B cell (primary cell): ENCODE data around the gene NAP1L5. TPM values are rescaled to one million over a fixed set of nuclear protein-coding genes. Genes with fewer than 3 reads are reported as not detected.

Source experiments
- ATAC-seq: fragments of 200-7000 bp; cut with Tn5 transposase; one replicate; pipeline ENCODE4 v1.10.0; 2021; ENCODE audit warnings: low read depth, mild to moderate bottlenecking, moderate number of reproducible peaks, moderate library complexity
- CTCF ChIA-PET: fragments of 350-600 bp; sonication (Branson Sonifier 250); formaldehyde crosslinking; loops from one replicate; lab custom pipeline; 2021; ENCODE audit warnings: antibody characterized with exemption, inconsistent platforms; lab: Charles Lee
- POLR2A ChIA-PET: fragments of 350-600 bp; sonication (Branson Sonifier 250); formaldehyde crosslinking; loops from one replicate; lab custom pipeline; 2021; ENCODE audit warnings: antibody characterized with exemption; lab: Charles Lee
- DNase-seq: peaks from one replicate; pipeline ENCODE4 v3.0.0; 2013
- H2AFZ ChIP-seq: 2 replicates; pipeline ENCODE4 v1.6.1; 2012; ENCODE audit warnings: mild to moderate bottlenecking, low read depth, low read length; ENCODE audit not compliant: insufficient read depth, poor library complexity, severe bottlenecking
- H3K27ac ChIP-seq, 2 donors: 1 replicate in 1 of 2; 2 replicates in 1 of 2; pipeline ENCODE4 v1.5.1; 2012 to 2013; ENCODE audit warnings: low read length in 2 of 2, mild to moderate bottlenecking in 2 of 2, moderate library complexity in 1 of 2
- H3K27me3 ChIP-seq, 4 experiments: fragments of 200-600 bp in 1 of 4; sonication (generic) in 1 of 4; replicated peaks in 1 of 4; 1 replicate in 2 of 4; 2 replicates in 2 of 4; pipeline versions ENCODE4 v1.6.1 to v1.7.0; 2013 to 2016; ENCODE audit warnings: low read length in 3 of 4, mild to moderate bottlenecking in 2 of 4, mixed read lengths in 1 of 4, moderate library complexity in 1 of 4; ENCODE audit not compliant: insufficient read depth in 4 of 4, control insufficient read depth in 3 of 4; ENCODE audit errors: control extremely low read depth in 1 of 4
- H3K36me3 ChIP-seq, 2 experiments: replicated peaks in 1 of 2; 1 replicate in 1 of 2; 2 replicates in 1 of 2; pipeline versions ENCODE4 v1.6.1 to v1.7.1; 2013; ENCODE audit warnings: low read length in 1 of 2; ENCODE audit not compliant: insufficient read depth in 2 of 2, control insufficient read depth in 1 of 2; ENCODE audit errors: control extremely low read depth in 1 of 2, extremely low read depth in 1 of 2
- H3K4me1 ChIP-seq, 2 donors: fragments of 200-600 bp in 1 of 2; sonication (generic) in 1 of 2; 1 replicate in 1 of 2; 2 replicates in 1 of 2; pipeline versions ENCODE4 v1.5.1 to v1.6.1; 2013 to 2017; ENCODE audit warnings: low read length in 2 of 2; ENCODE audit not compliant: control insufficient read depth in 2 of 2, insufficient read depth in 2 of 2
- H3K4me2 ChIP-seq: replicated peaks from 2 replicates; pipeline ENCODE3; 2012; ENCODE audit warnings: mild to moderate bottlenecking, low read depth, low read length; ENCODE audit not compliant: poor library complexity, severe bottlenecking
- H3K4me3 ChIP-seq, 5 experiments: fragments of 200-600 bp in 1 of 5; sonication (generic) in 1 of 5; 1 replicate in 3 of 5; 2 replicates in 2 of 5; pipeline versions ENCODE4 v1.5.1 to v1.7.0; 2011 to 2016; ENCODE audit warnings: low read length in 4 of 5, mild to moderate bottlenecking in 4 of 5, low read depth in 2 of 5, control low read depth in 1 of 5, moderate library complexity in 1 of 5; ENCODE audit not compliant: insufficient read depth in 1 of 5; ENCODE audit errors: control extremely low read depth in 1 of 5, extremely low read depth in 1 of 5
- H3K79me2 ChIP-seq: fragments of 200-600 bp; sonication (generic); one replicate; pipeline ENCODE4 v1.6.0; 2016; ENCODE audit warnings: low read length; ENCODE audit not compliant: control insufficient read depth, insufficient read depth
- H3K9ac ChIP-seq: fragments of 200-600 bp; sonication (generic); 2 replicates; pipeline ENCODE4 v1.6.1; 2017; ENCODE audit warnings: mild to moderate bottlenecking, low read length, moderate library complexity
- H3K9me3 ChIP-seq, 3 donors: one replicate each; pipeline versions ENCODE4 v1.6.1 to v1.7.1; 2013; ENCODE audit warnings: low read length in 2 of 3; ENCODE audit not compliant: control insufficient read depth in 2 of 3, insufficient read depth in 1 of 3; ENCODE audit errors: control extremely low read depth in 1 of 3
- H4K20me1 ChIP-seq: 2 replicates; pipeline ENCODE4 v1.6.0; 2012; ENCODE audit warnings: mild to moderate bottlenecking, low read length; ENCODE audit not compliant: insufficient read depth, control insufficient read depth, poor library complexity, severe bottlenecking
- H3K27ac Mint-ChIP-seq: one replicate; pipeline ENCODE4 v1.8.0; 2021; ENCODE audit warnings: mixed read lengths
- H3K27me3 Mint-ChIP-seq: one replicate; pipeline ENCODE4 v1.8.0; 2021; ENCODE audit warnings: mixed read lengths
- H3K4me1 Mint-ChIP-seq: one replicate; pipeline ENCODE4 v1.8.0; 2021; ENCODE audit warnings: mixed read lengths
- H3K4me3 Mint-ChIP-seq: one replicate; pipeline ENCODE4 v1.8.0; 2021; ENCODE audit warnings: mixed read lengths
- H3K9me3 Mint-ChIP-seq: one replicate; pipeline ENCODE4 v1.8.0; 2022; ENCODE audit warnings: mixed read lengths; ENCODE audit not compliant: insufficient read depth
- EZH2 ChIP-seq: IDR thresholded peaks from 2 replicates; pipeline ENCODE4 v1.6.1; 2012; ENCODE audit warnings: borderline replicate concordance, low read depth, mild to moderate bottlenecking, moderate library complexity, low read length; ENCODE audit not compliant: insufficient read depth, poor library complexity, severe bottlenecking
- WGBS: methylation state at CpG from one replicate; pipeline ENCODE4 v1.1.5; 2013; ENCODE audit warnings: missing lambda C conversion rate; ENCODE audit not compliant: insufficient coverage; 5-methylcytosine and 5-hydroxymethylcytosine counted together
- intact Hi-C: fragments of 100-400 bp; cut with micrococcal nuclease; formaldehyde crosslinking; loops from one replicate; pipeline ENCODE4 v1.10.0; 2022
- polyA plus RNA-seq: library from polyadenylated mRNA; depleted of rRNA; stranded (reverse); fragments of >200 nt; gene quantifications from 2 replicates; pipeline ENCODE4 v1.2.3, GENCODE V29; 2012
- total RNA-seq, 2 donors: library from RNA; stranded (reverse); fragments of 120-200 nt in 1 of 2; gene quantifications; 1 replicate in 1 of 2; 2 replicates in 1 of 2; pipeline versions ENCODE4 v1.2.3 to v1.2.4, GENCODE V29; 2013 to 2022
- TF ChIP-seq, protein P1 (sequence below): fragments of 200-600 bp; IDR thresholded peaks from one replicate; pipeline ENCODE4 v1.8.0; 2022; ENCODE audit warnings: antibody characterized with exemption, mild to moderate bottlenecking

NAP1L5 gene
- total and polyA plus RNA-seq, 2 donors (not counting 1 experiment from before 2014, with no cell fraction given) = 1.5 to 1.7 TPM

DNA sequence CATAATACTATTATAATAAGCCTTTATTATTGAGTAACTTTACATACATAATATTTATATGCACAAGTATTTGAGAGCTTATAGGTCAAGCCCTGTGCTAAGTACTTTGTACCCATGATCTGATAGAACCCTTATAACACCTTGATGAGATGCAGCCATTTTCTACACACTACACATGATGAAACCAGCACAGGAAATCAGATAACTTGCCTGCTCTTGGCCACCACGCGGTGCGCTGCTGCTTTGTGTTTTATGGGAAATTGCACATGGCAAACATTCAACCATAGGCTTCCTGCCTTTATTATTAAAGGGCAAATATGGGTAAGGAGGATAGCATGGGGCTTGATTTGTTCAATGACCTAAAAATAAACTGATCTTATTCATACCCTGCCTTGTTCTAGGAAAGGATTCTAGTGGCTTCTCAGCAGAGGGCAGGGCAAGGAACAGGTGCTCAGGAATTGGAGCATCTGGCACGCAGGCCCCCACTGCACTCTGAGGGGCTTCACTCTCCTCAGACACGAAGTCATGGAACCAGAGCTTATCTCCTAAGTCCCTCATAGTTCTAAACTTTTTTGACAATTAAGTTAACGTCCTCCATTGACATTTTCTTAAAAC, 31.6 kb upstream of the NAP1L5 start:
- Histone ChIP-seq H4K20me1 (no peaks in the 10 kb centered on the region), H3K4me2 (no peak overlapping the region), H3K36me3 (peaks cover 9 to 27% of the 10 kb centered on the region in 2 experiments), H3K27me3 (no peaks in the 10 kb centered on the region), H2AFZ (no peak overlapping the region), H3K27ac (no peak overlapping the region), H3K4me3 (no peak overlapping the region), H3K79me2 (no peaks in the 10 kb centered on the region), H3K9ac (no peak overlapping the region), H3K9me3 (no peaks in the 10 kb centered on the region), H3K4me1 (no peaks in the 10 kb centered on the region)
- no peaks in the 10 kb centered on the region for H3K9me3 Mint-ChIP-seq
- ChIA-PET CTCF (no interaction called here), POLR2A (no interaction called here)
- ATAC-seq (no peak), DNase-seq (no peak)
- WGBS = 77% methylated on average over 2 of the region's 6 CpGs
- H3K4me3 Mint-ChIP-seq = no peak overlapping the region
- H3K27me3 Mint-ChIP-seq = no peaks in the 10 kb centered on the region
- H3K27ac Mint-ChIP-seq = no peak overlapping the region
- H3K4me1 Mint-ChIP-seq = no peaks in the 10 kb centered on the region
- intact Hi-C loops = no loop called here
- TF ChIP-seq, protein P1, sequence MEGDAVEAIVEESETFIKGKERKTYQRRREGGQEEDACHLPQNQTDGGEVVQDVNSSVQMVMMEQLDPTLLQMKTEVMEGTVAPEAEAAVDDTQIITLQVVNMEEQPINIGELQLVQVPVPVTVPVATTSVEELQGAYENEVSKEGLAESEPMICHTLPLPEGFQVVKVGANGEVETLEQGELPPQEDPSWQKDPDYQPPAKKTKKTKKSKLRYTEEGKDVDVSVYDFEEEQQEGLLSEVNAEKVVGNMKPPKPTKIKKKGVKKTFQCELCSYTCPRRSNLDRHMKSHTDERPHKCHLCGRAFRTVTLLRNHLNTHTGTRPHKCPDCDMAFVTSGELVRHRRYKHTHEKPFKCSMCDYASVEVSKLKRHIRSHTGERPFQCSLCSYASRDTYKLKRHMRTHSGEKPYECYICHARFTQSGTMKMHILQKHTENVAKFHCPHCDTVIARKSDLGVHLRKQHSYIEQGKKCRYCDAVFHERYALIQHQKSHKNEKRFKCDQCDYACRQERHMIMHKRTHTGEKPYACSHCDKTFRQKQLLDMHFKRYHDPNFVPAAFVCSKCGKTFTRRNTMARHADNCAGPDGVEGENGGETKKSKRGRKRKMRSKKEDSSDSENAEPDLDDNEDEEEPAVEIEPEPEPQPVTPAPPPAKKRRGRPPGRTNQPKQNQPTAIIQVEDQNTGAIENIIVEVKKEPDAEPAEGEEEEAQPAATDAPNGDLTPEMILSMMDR = no peak
- TF ChIP-seq EZH2 = no peak

DNA sequence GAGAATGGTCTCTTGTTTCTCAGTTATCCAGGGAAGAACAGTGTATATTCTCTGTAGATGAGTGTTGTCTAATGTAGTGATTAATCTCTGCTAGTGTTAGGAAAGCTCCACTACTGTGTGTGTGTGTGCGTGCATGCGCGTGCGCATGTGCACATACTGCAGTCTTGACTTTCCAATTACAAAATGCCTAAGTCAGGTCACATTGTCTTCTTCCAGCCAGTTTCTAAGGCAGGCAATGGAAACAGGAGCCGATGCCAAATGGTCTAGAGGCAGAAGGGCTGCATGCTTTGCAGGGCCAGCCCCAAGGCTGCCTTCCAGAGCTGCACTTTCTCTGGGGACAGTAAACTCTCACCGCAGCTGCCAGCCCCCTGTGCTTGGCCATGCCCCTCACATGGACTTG, 30.5 kb upstream of the NAP1L5 start:
- H3K27me3 ChIP-seq = no peaks in the 10 kb centered on the region
- no peak for DNase-seq
- no peak overlapping the region for H3K27ac ChIP-seq
- H4K20me1 ChIP-seq = no peaks in the 10 kb centered on the region
- H3K27ac Mint-ChIP-seq = no peak overlapping the region
- TF ChIP-seq, protein P1 = no peak
- TF ChIP-seq EZH2 = no peak
- no peak overlapping the region for H3K4me3 Mint-ChIP-seq
- H3K36me3 ChIP-seq = peaks cover 11 to 36% of the 10 kb centered on the region in 2 experiments
- no peak overlapping the region for H3K9ac ChIP-seq
- 100% methylated on average over 6 of the region's 6 CpGs for WGBS
- ChIA-PET CTCF (no interaction called here), POLR2A (no interaction called here)
- no peaks in the 10 kb centered on the region for H3K27me3 Mint-ChIP-seq
- H3K9me3 Mint-ChIP-seq = no peaks in the 10 kb centered on the region
- no peaks in the 10 kb centered on the region for H3K79me2 ChIP-seq
- H3K4me1 Mint-ChIP-seq = no peaks in the 10 kb centered on the region
- H3K9me3 ChIP-seq = no peaks in the 10 kb centered on the region
- no peak overlapping the region for H2AFZ ChIP-seq
- H3K4me1 ChIP-seq = no peaks in the 10 kb centered on the region
- H3K4me2 ChIP-seq = no peak overlapping the region
- H3K4me3 ChIP-seq = no peak overlapping the region
- intact Hi-C loops = no loop called here
- ATAC-seq = no peak
